K562 (cell line): ENCODE measurements around the gene MARS1. TPM values are rescaled to one million over a fixed set of nuclear protein-coding genes. Genes with fewer than 3 reads are reported as not detected.

Experiments
- CEBPZ ChIP-seq: fragments of 150-350 bp; IDR thresholded peaks from 2 replicates; pipeline ENCODE4 v1.6.1; 2014; ENCODE audit warnings: low read depth, mild to moderate bottlenecking, low read length, borderline replicate concordance
- CHD2 ChIP-seq: IDR thresholded peaks from 2 replicates; pipeline ENCODE4 v1.6.1; 2011; ENCODE audit warnings: low read depth, low read length
- CREB3L1 ChIP-seq: fragments of 450-650 bp; IDR thresholded peaks from 2 replicates; pipeline ENCODE4 v1.6.1; 2014; ENCODE audit warnings: low read depth, mild to moderate bottlenecking, moderate library complexity, borderline replicate concordance
- CREM ChIP-seq: IDR thresholded peaks from 2 replicates; pipeline ENCODE4 v1.6.1; 2014; ENCODE audit warnings: antibody characterized with exemption, low read depth
- KAT8 ChIP-seq: fragments of 450-650 bp; IDR thresholded peaks from 2 replicates; pipeline ENCODE4 v1.6.1; 2016; ENCODE audit warnings: low read depth, mild to moderate bottlenecking
- MCM5 ChIP-seq: fragments of 450-650 bp; IDR thresholded peaks from 2 replicates; pipeline ENCODE4 v1.6.1; 2016; ENCODE audit warnings: low read depth
- MXI1 ChIP-seq: IDR thresholded peaks from 2 replicates; pipeline ENCODE4 v1.6.1; 2011; ENCODE audit warnings: low read depth, mild to moderate bottlenecking, improper control_type of control experiment, low read length
- MYC ChIP-seq, 2 experiments: fragments of 250-450 bp in 1 of 2; sonication (Bioruptor Pico) in 1 of 2; IDR thresholded peaks; 2 replicates each; pipeline versions ENCODE4 v1.5.1 to v1.6.1; 2012 to 2021; ENCODE audit warnings: low read depth in 2 of 2, borderline replicate concordance in 1 of 2, improper control_type of control experiment in 1 of 2, low read length in 1 of 2, mild to moderate bottlenecking in 1 of 2, moderate library complexity in 1 of 2
- POLR2AphosphoS5 ChIP-seq: IDR thresholded peaks from 2 replicates; pipeline ENCODE4 v1.6.1; 2011; ENCODE audit warnings: mild to moderate bottlenecking, low read depth, low read length, moderate library complexity; ENCODE audit not compliant: control insufficient read depth, insufficient read depth
- RBM17 ChIP-seq: fragments of 200-400 bp; formaldehyde crosslinking; IDR thresholded peaks from 2 replicates; pipeline ENCODE4 v1.6.1; 2017; ENCODE audit warnings: low read depth, mild to moderate bottlenecking, low read length, borderline replicate concordance
- TAF9B ChIP-seq: fragments of 450-650 bp; IDR thresholded peaks from 2 replicates; pipeline ENCODE4 v1.6.1; 2018; ENCODE audit warnings: mild to moderate bottlenecking; ENCODE audit not compliant: partially characterized antibody
- TCF15 ChIP-seq: fragments of 250-450 bp; sonication (Bioruptor Pico); IDR thresholded peaks from 2 replicates; pipeline ENCODE4 v1.8.0; 2022; ENCODE audit warnings: moderate library complexity, mild to moderate bottlenecking, inconsistent platforms
- TFAP4 ChIP-seq: sonication (generic); formaldehyde crosslinking; IDR thresholded peaks from 2 replicates; pipeline ENCODE4 v1.8.0; 2022; ENCODE audit warnings: missing genetic modification reagents, mild to moderate bottlenecking, moderate library complexity, borderline replicate concordance
- ZNF253 ChIP-seq: fragments of 250-450 bp; sonication (Bioruptor Pico); conservative IDR thresholded peaks from 2 replicates; pipeline ENCODE4 v1.6.1; 2021; ENCODE audit warnings: mild to moderate bottlenecking
- ZNF639 ChIP-seq, 2 experiments: fragments of 200-800 bp in 1 of 2; sonication (Bioruptor generic) in 1 of 2; sonication (generic) in 1 of 2; formaldehyde crosslinking in 1 of 2; IDR thresholded peaks in 1 of 2; conservative IDR thresholded peaks in 1 of 2; 2 replicates each; pipeline versions ENCODE4 v1.5.0 to v1.6.1; 2016 to 2020; ENCODE audit warnings: missing compliant biosample characterization in 1 of 2, missing genetic modification characterization in 1 of 2, missing genetic modification reagents in 1 of 2
- ZNF766 ChIP-seq: fragments of 200-800 bp; sonication (Bioruptor generic); conservative IDR thresholded peaks from 2 replicates; pipeline ENCODE4 v1.6.1; 2016; ENCODE audit warnings: missing genetic modification characterization, missing compliant biosample characterization
- polyA plus RNA-seq, 8 experiments: library from polyadenylated mRNA; depleted of rRNA in 4 of 8; stranded (reverse) in 5 of 8; unstranded in 3 of 8; fragments of >200 nt; fragmentation: Nextera tagmentation in 2 of 8; fragmentation: Illumina TruSeq in 1 of 8; extraction: Ambion mirVana in 2 of 8; extraction: Trizol in 1 of 8; gene quantifications; 2 replicates each; pipeline versions ENCODE4 v1.2.1 to v1.2.3, GENCODE V29; 2011 to 2014; ENCODE audit warnings: inconsistent platforms in 1 of 8, missing spikeins in 1 of 8
- total RNA-seq, 7 experiments: library from RNA; depleted of rRNA in 6 of 7; stranded (reverse); fragments of >200 nt in 6 of 7; fragmentation: Illumina TruSeq in 2 of 7; extraction: Trizol in 2 of 7; gene quantifications; 2 replicates each; pipeline versions ENCODE4 v1.2.1 to v1.2.3, GENCODE V29; 2011 to 2021; ENCODE audit warnings: low replicate concordance in 1 of 7

The MARS1 gene
- total and polyA plus RNA-seq, 9 of the 15 experiments (the other 6 are each of a cell fraction or from before 2014, with no cell fraction given), result 117 to 382 (median 220) TPM

- peak; percentile 91 for TF ChIP-seq CREB3L1
- TF ChIP-seq ZNF766, result peak; percentile 87; the same call in 1 of the 2 replicates
- TF ChIP-seq CHD2, result 0 out of 2 replicates have a peak, but pooled peaks have one; percentile 44
- TF ChIP-seq POLR2AphosphoS5, result peak; percentile 60; the same call in 1 of the 2 replicates
- peak in 1 of 2 experiments; percentile 95; a peak in 2 of 4 replicates for TF ChIP-seq ZNF639 (CRISPR knock-in tag; conservative IDR thresholded peaks at IDR 0.05 in 1 of 2, IDR thresholded peaks at IDR 0.05 in 1 of 2)
- no peak for TF ChIP-seq TCF15 (CRISPR knock-in tag)
- TF ChIP-seq MXI1, result peak; percentile 79
- TF ChIP-seq RBM17, result no peak
- TF ChIP-seq KAT8, result no peak
- no peak for TF ChIP-seq MCM5
- TF ChIP-seq TFAP4 (CRISPR knock-in tag), result peak; percentile 88
- peak; percentile 85 for TF ChIP-seq CREM
- peak; percentile 98 for TF ChIP-seq MYC (IDR thresholded peaks at IDR 0.05; ENCODE audit: low read depth, low read length)
- TF ChIP-seq MYC (CRISPR knock-in tag; IDR thresholded peaks at IDR 0.05; ENCODE audit: borderline replicate concordance, low read depth), result peak; percentile 79; the same call in 1 of the 2 replicates
- TF ChIP-seq TAF9B, result peak; percentile 53
- no peak for TF ChIP-seq ZNF253 (CRISPR knock-in tag)
- no peak for TF ChIP-seq CEBPZ
These were observed at the start of gene MARS1 (continued) for GRCh38 chr12:57487597-57488401.
